ENCODE measurements around the gene B3GALT6.

B3GALT6 gene

DNA sequence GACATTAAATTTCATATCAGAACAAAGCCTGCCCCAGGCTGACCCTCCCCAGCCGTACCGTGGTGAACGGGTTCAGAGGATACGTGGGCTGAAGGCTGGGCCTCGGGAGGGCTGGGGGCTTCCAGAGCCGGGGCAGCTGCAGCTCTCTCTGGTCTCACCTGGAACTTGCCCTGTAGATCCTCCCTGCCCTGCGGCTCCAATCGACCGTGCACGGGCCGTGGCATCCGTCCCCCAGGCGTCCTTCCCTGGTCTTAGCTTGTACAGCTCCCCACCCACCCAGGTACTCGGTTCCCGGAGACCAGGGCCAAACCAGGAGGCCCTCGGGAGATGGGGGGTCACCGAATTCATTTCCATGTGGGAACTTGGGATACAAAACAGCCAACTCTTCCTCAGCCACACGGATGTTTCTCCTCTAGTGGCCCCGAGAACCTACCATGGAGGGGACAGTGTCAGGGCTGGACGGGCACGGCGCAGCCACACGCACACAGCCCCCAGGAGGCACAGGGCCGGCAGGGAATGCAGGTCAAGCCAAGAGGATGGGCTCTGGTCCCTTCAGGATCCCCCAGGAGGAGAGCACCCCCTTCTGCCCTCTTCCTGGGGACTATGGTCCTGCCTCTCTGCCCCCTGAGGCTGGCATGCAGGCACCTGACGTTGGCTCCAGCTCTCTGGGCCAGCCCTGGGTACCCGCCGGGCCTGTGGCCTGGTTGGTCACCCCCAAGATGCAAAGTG, 3.1 kb downstream of the B3GALT6 start:
- ATAC-seq (replicated peaks; ENCODE audit: extremely low read depth, poor library complexity, severe bottlenecking) (no peak), DNase-seq (ENCODE audit: low spot score in 2 of 2) (no peak)
- H3K27ac Mint-ChIP-seq (ENCODE audit: low read depth): no peak overlapping the region
- H3K4me1 Mint-ChIP-seq: peaks cover 22% of the 10 kb centered on the region
- H3K27me3 Mint-ChIP-seq: no peaks in the 10 kb centered on the region
- no peaks in the 10 kb centered on the region for H3K9me3 Mint-ChIP-seq
- peaks cover 2% of the 10 kb centered on the region for H3K36me3 Mint-ChIP-seq (ENCODE audit: insufficient read depth)
- H3K4me3 Mint-ChIP-seq: peak overlapping the region; percentile 72

DNA sequence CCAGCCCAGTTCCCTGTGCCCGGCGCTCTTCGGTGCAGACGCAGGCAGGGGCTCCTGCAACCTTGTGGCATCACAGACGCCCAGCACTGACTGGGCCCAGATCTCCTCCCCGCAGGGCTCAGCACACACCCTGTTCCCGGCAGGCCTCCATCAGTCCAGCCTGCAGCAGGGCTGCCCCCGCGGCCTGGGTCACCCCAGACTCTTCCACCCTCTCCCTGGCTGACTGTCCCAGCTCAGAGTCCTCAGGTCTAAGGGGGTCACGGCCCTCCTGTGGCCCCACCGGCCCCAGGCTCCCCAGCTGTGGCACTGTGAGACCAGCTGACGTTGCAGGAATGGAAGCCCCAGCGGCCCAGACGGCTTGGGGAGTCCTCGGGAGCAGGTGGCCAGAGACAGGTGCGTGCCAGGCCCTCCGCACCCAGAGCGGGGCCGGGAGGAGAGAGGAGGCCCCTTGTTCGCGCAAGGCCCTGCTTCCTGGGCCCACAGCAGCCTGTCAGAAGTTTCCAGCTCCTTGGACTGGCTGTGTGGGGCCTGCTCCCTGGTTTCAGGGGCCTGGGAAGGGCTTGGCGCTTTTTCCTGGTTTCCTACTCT, 4.2 kb downstream of the B3GALT6 start:
- Mint-ChIP-seq H3K27me3 (no peaks in the 10 kb centered on the region), H3K9me3 (no peaks in the 10 kb centered on the region), H3K4me3 (no peak overlapping the region), H3K4me1 (peaks cover 15% of the 10 kb centered on the region), H3K27ac (ENCODE audit: low read depth) (no peak overlapping the region), H3K36me3 (ENCODE audit: insufficient read depth) (peaks cover 2% of the 10 kb centered on the region)
- no peak for ATAC-seq (replicated peaks; ENCODE audit: extremely low read depth, poor library complexity, severe bottlenecking)
- DNase-seq (ENCODE audit: low spot score in 2 of 2): no peak

DNA sequence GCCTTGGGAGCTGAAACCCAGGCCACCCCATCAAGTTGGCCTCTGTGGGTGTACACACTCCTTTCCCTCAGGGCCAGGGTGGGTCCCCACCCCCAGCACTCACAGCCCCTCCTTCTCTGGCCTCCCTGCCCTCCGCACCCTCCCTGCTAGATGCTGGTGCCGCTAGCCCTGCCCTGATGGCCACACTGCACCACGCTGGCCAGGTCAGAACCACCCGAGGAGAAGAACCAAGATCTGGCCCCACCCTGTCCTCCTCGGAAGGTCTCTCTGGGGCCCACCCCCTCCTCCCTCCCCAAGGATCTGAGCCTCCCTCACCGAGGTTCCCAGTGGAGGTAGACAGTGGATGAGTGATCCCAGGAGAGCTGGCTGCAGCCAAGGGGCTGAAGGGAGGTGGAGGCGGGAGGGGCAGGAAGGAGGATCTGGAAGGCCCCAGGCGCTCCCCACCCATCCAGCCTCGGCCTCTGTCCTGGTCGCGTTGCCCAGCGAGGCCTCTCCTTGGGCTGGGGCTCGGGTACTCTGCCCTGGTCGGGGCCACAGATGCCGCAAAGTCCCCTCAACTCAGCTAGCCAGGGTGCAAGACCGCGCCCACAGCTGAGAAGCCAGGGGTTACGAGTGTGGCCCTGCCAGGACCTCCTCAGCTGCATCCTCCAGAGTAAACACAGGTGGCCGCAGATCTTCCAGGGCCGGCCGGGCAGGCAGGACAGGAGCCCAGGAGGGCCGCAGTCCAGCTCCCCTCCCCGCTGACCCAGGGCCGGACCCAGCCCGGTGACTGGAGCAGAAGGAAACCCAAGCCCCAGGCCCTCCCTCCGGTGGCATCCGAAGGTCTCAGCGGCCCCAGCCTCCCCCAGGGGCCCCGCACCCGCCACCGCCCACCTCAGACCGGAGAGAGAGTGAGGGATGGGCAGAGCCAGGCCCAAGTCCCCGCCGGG, 5.2 kb downstream of the B3GALT6 start:
- Mint-ChIP-seq H3K36me3 (ENCODE audit: insufficient read depth) (no peaks in the 10 kb centered on the region), H3K27ac (ENCODE audit: low read depth) (no peak overlapping the region), H3K27me3 (no peaks in the 10 kb centered on the region), H3K4me3 (no peak overlapping the region), H3K9me3 (no peaks in the 10 kb centered on the region), H3K4me1 (peaks cover 15% of the 10 kb centered on the region)
- ATAC-seq (replicated peaks; ENCODE audit: extremely low read depth, poor library complexity, severe bottlenecking) (no peak), DNase-seq (ENCODE audit: low spot score in 2 of 2) (no peak)

DNA sequence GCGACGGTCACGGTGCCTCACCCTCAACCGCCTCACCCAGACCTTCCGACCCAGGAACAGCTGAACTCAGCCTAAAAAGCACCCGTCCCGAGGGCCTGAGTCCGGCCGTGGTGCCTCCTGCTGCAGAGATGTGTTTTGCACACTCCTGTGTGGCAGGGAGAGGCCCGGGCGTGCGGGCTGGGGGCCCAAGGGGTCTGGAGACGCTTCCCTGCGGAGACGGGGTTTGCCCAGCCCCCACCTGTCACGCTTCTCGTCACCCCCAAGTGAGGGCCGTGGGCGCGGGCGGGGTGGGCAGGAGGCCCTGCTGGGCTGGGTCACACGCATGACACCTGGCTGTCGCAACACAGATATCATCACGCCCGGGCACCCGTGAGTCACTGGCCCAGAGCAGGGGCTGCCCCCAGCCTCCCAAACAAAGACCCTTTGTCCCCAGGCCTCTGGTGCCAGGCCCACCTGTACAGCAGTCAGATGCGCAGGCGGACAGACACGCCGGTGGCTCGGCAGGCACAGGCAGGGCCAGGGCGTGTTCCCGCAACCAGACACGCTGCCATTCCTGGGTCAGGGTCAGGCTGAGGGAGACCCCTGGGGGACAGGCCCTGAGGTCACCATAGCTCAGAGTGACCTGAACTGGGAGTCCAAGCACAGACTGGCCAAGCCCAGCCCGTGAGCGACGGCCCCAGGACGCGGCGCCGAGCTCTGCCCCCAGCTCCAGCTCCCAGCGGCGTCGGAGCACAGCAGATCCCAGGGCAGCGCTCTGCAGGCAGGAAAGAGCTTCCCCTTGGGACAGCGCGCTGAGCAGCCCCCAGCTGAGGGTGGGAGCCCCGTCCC, 6.1 kb downstream of the B3GALT6 start:
- peak overlapping the region; percentile 25 for H3K27ac Mint-ChIP-seq (ENCODE audit: low read depth)
- no peaks in the 10 kb centered on the region for H3K27me3 Mint-ChIP-seq
- H3K4me3 Mint-ChIP-seq: no peak overlapping the region
- no peak for DNase-seq (ENCODE audit: low spot score in 2 of 2)
- no peaks in the 10 kb centered on the region for H3K9me3 Mint-ChIP-seq
- H3K36me3 Mint-ChIP-seq (ENCODE audit: insufficient read depth): no peaks in the 10 kb centered on the region
- no peak for ATAC-seq (replicated peaks; ENCODE audit: extremely low read depth, poor library complexity, severe bottlenecking)
- H3K4me1 Mint-ChIP-seq: peaks cover 15% of the 10 kb centered on the region

DNA sequence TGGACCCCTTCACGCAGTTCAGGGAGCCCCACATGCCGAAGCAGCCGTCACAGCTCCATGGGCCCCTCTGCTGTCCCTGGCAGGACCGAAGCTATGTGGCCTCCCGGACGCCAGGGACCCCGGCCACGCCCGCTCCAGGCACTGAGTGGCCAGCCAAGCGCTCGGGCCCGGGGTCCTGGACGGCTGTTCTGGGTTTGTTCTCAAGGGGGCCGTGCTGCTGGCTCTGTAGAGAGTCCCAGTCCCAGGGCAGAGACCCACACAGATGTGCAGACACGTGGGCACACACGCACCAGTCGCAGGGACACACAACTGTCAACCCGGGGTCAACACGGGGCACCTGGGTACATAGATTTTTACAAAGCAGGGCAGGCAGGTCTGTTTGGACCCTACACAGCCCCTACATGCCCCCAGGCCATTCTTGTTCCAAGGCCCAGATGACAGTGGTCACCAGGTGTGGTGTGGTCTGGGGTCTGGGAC, 6.7 kb downstream of the B3GALT6 start:
- Mint-ChIP-seq H3K27me3 (no peaks in the 10 kb centered on the region), H3K9me3 (no peaks in the 10 kb centered on the region), H3K4me3 (no peak overlapping the region), H3K36me3 (ENCODE audit: insufficient read depth) (no peaks in the 10 kb centered on the region), H3K4me1 (peaks cover 10% of the 10 kb centered on the region), H3K27ac (ENCODE audit: low read depth) (no peak overlapping the region)
- DNase-seq (ENCODE audit: low spot score in 2 of 2): no peak
- ATAC-seq (replicated peaks; ENCODE audit: extremely low read depth, poor library complexity, severe bottlenecking): no peak

DNA sequence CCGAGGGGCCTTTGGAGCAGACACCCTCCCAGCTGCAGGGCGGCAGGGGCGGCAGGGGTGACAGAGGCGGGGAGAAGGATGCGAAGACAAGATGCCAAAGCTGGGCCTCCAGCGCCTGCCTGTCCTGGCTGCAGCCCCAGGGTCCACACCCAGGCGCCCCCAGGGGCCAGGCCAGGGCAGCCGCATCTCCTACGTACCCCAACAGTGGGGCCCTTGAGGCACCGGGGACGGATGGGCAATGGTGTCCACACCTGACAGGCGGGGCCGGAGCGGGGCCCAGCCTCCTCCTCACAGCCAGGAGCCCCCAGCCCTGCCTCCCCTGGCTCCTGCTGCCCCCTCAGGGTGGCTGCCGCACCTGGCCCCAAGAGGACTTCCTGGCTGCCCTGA, 7.2 kb downstream of the B3GALT6 start:
- H3K4me3 Mint-ChIP-seq: no peak overlapping the region
- H3K27me3 Mint-ChIP-seq: no peaks in the 10 kb centered on the region
- H3K27ac Mint-ChIP-seq (ENCODE audit: low read depth): no peak overlapping the region
- no peaks in the 10 kb centered on the region for H3K36me3 Mint-ChIP-seq (ENCODE audit: insufficient read depth)
- peaks cover 5% of the 10 kb centered on the region for H3K4me1 Mint-ChIP-seq
- DNase-seq (ENCODE audit: low spot score in 2 of 2) (no peak), ATAC-seq (replicated peaks; ENCODE audit: extremely low read depth, poor library complexity, severe bottlenecking) (no peak)
- H3K9me3 Mint-ChIP-seq: no peaks in the 10 kb centered on the region

DNA sequence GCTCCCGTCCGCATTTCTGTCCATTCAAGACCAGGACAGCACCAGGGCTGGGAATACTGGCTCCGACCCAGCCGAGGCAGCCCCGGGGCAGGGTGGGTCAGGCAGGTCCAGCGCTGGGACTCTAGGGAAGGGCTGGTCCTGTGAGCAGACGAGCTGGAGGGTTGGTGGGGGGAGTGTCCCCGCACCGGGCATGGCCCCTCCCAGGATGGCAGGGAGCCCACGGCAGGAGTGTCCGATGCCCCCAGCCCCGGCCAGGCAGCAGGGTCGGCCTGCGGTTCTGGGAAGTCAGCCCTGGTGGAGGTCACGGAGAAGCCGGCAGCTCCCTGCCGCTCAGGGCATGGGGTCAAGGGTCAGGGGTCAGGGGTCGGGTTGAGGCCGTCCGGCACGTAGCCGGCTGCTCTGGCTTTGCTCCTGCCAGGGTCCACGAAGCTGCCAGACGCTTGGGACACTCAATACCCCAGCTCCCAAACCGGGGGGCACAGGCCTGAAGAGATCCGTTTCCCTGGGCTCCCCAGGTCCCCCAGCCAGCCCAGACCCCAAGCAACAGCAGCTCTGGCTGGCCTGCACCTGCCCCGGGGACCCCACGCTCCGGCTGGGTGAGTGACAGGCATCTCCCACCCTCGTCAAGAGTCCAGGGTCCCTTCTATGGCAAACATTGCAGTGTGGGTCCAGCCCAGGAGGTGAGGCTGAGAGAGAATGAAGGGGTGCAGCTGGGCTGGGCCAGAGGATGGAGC, 7.7 kb downstream of the B3GALT6 start:
- Mint-ChIP-seq H3K9me3 (no peaks in the 10 kb centered on the region), H3K4me1 (no peaks in the 10 kb centered on the region), H3K36me3 (ENCODE audit: insufficient read depth) (no peaks in the 10 kb centered on the region), H3K27ac (ENCODE audit: low read depth) (no peak overlapping the region), H3K27me3 (no peaks in the 10 kb centered on the region), H3K4me3 (no peak overlapping the region)
- ATAC-seq (replicated peaks; ENCODE audit: extremely low read depth, poor library complexity, severe bottlenecking) (no peak), DNase-seq (ENCODE audit: low spot score in 2 of 2) (no peak)

DNA sequence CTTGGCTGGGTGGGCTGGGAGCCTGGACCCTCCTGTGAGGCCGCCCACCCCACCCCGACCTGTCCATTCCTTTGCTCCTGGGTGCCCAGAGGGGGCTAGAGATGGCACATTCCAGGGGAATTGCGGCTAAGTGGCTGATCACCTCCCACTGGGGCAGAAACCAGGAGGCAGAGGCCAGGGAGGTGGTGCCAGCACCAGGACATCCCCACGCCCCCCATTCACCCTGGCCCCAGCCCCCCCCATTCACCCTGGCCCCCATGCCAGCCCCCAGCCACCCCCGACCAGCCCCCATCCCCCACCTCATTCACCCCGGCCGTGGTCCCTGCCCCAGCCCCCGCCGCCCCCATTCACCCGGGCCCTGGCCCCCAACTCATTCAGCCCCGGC, 8.3 kb downstream of the B3GALT6 start:
- Mint-ChIP-seq H3K9me3 (no peaks in the 10 kb centered on the region), H3K36me3 (ENCODE audit: insufficient read depth) (no peaks in the 10 kb centered on the region), H3K27ac (ENCODE audit: low read depth) (no peak overlapping the region), H3K27me3 (no peaks in the 10 kb centered on the region), H3K4me1 (no peaks in the 10 kb centered on the region), H3K4me3 (no peak overlapping the region)
- ATAC-seq (replicated peaks; ENCODE audit: extremely low read depth, poor library complexity, severe bottlenecking): no peak
- DNase-seq (ENCODE audit: low spot score in 2 of 2): no peak

DNA sequence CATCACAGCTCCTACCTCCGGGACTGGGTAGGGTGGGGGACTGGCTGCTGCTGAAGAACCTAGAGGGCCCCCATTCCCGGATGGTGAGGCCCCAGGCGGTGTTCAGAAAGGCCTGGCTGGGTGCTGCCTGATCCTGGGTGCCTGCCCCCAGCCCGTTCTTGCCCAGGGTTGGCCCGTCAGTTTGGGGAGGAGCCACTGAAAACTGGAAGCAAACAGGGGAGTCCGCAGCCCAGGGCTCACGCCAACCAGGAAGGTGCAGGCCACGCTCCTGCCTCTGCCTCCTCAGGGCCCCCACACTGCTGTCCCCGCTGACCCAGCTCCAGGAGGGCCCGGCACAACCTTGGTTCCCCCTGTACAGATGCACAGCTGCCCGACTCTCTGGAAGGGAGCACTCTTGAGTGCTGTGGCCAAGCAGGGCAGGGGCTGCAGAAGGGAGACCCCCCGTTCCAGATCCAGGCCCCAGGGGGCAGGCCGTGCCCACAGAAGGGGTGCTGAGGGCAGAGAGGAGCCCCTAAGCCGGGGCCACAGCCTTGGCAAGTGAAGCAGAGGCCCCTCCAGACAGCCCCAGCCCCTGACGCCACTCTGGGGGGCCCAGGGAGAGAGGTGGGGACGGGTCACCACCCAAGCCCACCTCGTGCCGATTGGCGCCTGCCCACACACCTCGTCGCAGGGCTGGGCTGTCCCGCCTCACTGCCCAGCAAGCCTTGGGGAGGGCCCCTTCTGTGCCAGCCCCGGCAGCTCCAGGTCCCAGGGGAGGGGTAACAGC, 9.0 kb downstream of the B3GALT6 start:
- Mint-ChIP-seq H3K4me1 (no peaks in the 10 kb centered on the region), H3K27me3 (no peaks in the 10 kb centered on the region), H3K36me3 (ENCODE audit: insufficient read depth) (no peaks in the 10 kb centered on the region), H3K4me3 (no peak overlapping the region), H3K27ac (ENCODE audit: low read depth) (no peak overlapping the region), H3K9me3 (no peaks in the 10 kb centered on the region)
- ATAC-seq (replicated peaks; ENCODE audit: extremely low read depth, poor library complexity, severe bottlenecking) (no peak), DNase-seq (ENCODE audit: low spot score in 2 of 2) (no peak)

DNA sequence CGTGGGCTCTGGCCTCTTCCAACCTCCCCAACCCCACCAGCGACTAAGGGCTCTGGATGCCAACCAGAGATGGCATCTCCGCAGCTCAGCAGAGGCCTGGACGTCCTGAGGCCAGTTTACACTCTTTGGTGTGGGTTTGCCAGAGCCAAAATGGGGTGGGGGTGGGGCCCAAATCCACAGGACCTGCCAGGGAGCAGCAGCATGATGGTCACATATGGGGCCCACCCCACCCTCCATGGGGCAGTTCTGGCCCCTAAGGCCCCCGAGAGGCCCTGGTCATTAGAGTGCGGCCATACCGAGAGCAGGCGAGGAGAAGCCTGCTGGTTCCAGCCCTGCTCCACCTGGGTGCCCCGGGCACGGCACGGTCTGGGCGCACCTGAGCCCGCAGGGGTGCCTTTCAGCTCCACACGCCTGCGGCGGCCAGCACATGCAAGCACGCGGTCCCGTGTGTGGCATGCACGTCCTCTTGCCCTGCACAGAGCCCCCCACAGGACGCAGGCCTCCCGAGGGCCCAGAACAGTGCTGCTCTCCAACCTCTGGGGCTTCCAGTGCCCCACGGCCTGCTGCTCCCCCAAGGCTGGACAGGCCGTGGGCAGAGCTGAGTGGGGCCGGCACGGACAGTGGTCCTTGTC, 9.7 kb downstream of the B3GALT6 start:
- Mint-ChIP-seq H3K9me3 (no peaks in the 10 kb centered on the region), H3K4me3 (no peak overlapping the region), H3K27me3 (no peaks in the 10 kb centered on the region), H3K27ac (ENCODE audit: low read depth) (no peak overlapping the region), H3K4me1 (no peaks in the 10 kb centered on the region), H3K36me3 (ENCODE audit: insufficient read depth) (no peaks in the 10 kb centered on the region)
- ATAC-seq (replicated peaks; ENCODE audit: extremely low read depth, poor library complexity, severe bottlenecking) (no peak), DNase-seq (ENCODE audit: low spot score in 2 of 2) (no peak)

Data from central memory CD8-positive, alpha-beta T cell (primary cell).